ENCODE data around the gene TCN1.
A peak's percentile ranks its signal among the peaks of the same experiment; 100 is the strongest.
"Not testable (repeated sequence)": the region's sequence is repeated elsewhere in the genome, so short reads cannot be mapped to it uniquely, and the experiment has no call there.

TCN1 gene

GRCh38 chr11:59857439-59858434 is 8.6 kb downstream of the TCN1 start:
- peak; percentile 65 for DNase-seq (ENCODE audit: low spot score)

DNA sequence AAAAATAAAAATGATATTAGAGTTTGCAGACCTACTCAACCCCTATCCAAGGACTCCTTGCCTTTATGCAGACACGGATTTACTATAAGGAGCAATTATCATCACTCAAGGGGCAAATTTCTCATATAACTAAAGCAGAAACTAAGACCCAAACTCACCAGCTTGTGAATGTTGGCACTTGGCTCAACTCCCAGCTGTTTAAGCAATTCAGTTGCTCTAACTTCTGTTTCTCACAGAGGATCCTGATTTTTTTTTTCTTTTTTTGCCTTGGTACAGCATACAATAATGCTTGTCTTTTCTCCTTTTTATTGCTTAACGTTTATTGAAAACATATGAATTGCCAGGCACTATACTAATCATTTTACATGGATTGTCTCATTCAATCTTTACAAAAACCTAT is 11.4 kb downstream of the TCN1 start:
- no peak for DNase-seq (ENCODE audit: low spot score)

- DNase-seq (ENCODE audit: low spot score), result not testable (repeated sequence)
Observed at GRCh38 chr11:59851416-59851815, 14.9 kb downstream of the TCN1 start.

GRCh38 chr11:59849551-59849950 is 16.7 kb downstream of the TCN1 start:
- not testable (repeated sequence) for DNase-seq (ENCODE audit: low spot score)

GRCh38 chr11:59849129-59849528 is 17.2 kb downstream of the TCN1 start:
- peak; percentile 45 for DNase-seq (ENCODE audit: low spot score)

GRCh38 chr11:59848439-59848838 is 17.8 kb downstream of the TCN1 start:
- not testable (repeated sequence) for DNase-seq (ENCODE audit: low spot score)

DNA sequence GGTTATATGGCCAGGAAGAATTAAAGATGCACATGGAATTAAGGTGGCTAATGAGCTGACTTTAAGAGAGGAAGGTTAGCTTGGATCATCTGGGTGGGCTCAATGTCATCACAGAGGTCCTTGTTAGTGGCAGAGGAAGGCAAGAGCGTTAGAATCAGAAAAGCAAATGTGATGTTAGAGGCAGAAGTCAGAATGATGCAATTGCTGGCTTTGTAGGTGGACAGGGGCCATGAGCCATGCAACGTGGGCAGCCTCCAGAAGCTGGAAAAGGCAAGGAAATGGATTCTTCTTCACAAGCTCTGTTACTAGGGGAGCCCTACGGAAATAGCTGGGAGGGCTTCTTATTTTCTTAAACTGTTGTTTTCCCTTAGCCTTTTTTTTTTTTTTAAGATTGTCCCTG is 18.7 kb downstream of the TCN1 start:
- DNase-seq (ENCODE audit: low spot score), result no peak

GRCh38 chr11:59846556-59846955 is 19.7 kb downstream of the TCN1 start:
- no peak for DNase-seq (ENCODE audit: low spot score)

DNA sequence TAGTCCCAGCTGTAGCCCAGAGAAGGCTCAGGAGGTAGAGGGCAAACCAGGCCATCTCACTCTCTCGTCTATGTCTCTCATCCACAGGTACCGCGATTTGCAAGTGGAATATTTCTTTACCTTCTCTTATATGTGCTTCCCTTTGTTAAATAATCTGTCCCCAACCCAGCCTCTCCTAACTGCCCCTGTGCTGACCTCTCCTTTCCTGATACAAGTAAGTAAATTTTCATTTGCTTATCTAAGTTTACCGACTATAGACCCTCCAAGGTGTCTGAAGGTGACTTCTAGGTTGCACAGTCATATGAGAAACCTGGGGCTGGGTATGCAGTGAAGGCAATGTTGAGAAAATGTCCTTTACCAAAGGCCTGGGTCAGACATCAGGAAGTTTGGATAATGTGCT is 20.9 kb downstream of the TCN1 start, which contains the start of gene CBLIF:
CBLIF (minus strand) TSS at position 101 of the 400 bp plus-strand sequence; CDS start at position 55, 46 bp downstream.
- DNase-seq (ENCODE audit: low spot score), result no peak

- DNase-seq (ENCODE audit: low spot score), result no peak
Observed at GRCh38 chr11:59842316-59842715, 24.0 kb downstream of the TCN1 start.

- DNase-seq (ENCODE audit: low spot score), result no peak
Observed at GRCh38 chr11:59841514-59841913, 24.8 kb downstream of the TCN1 start.

- DNase-seq (ENCODE audit: low spot score), result no peak
Observed at GRCh38 chr11:59839615-59840014, 26.7 kb downstream of the TCN1 start.

- no peak for DNase-seq (ENCODE audit: low spot score)
Observed at GRCh38 chr11:59833602-59834001, 32.7 kb downstream of the TCN1 start.

DNA sequence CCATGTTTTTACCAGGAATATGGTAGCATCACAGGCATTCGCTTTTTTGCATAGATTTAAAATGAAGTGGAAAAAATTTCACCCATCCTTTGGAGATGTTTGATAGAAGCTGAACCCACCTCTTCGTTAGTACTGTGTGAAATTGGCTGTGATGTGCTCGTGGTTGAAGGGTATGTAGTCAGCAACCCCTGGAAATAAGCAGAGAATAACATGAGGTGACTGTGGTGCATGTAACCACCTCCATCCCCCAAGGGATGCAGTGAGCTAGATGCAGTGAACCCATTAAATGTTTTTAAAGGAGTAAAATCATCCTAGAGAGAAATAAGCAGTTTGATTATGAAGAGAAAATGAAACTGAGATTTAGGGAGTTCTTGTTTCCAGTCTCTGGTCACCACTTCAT is 36.9 kb downstream of the TCN1 start:
- DNase-seq (ENCODE audit: low spot score), result no peak

GRCh38 chr11:59822989-59823566 is 43.2 kb downstream of the TCN1 start:
- peak; percentile 61 for DNase-seq (ENCODE audit: low spot score)

- DNase-seq (ENCODE audit: low spot score), result no peak
Observed at GRCh38 chr11:59818572-59818971, 47.7 kb downstream of the TCN1 start.

DNA sequence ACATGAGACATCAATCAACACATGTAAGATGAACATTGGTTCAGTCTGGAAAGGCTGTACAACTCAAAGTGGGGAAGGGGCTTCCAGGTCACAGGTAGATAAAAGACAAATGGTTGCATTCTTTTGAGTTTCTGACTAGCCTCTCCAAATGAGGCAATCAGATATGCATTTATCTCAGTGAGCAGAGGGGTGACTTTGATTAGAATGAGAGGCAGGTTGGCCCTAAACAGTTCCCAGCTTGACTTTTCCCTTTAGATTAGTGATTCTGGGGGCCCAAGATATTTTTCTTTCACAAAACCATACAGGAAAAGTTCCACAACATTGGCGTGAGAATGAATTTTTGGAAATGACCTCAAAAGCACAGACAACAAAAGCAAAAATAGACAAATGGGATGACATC is 49.9 kb downstream of the TCN1 start:
- not testable (repeated sequence) for DNase-seq (ENCODE audit: low spot score)

- DNase-seq (ENCODE audit: low spot score), result no peak
Observed at GRCh38 chr11:59815754-59816153, 50.5 kb downstream of the TCN1 start.

- DNase-seq (ENCODE audit: low spot score), result no peak
Observed at GRCh38 chr11:59814021-59814420, 52.3 kb downstream of the TCN1 start.

- DNase-seq (ENCODE audit: low spot score), result no peak
Observed at GRCh38 chr11:59813364-59813763, 52.9 kb downstream of the TCN1 start.

DNA sequence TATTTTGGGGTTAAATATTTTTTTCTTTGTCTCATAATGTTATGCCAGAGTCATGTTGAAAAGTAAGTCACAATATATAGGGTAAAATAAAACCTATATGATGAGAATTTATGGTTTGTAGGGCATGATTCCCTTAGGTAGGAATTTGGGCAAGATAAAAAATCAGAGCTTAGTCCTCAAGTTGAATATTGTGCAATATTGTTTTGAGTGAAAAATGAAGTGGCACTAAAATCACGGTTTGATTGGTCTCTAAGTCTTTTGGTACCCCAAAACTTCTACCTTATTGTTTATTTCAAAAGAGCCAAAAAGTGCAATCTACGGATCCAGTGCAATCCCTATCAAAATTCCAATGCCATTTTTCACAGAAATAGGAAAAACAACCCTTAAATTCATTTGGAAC is 54.1 kb downstream of the TCN1 start:
- DNase-seq (ENCODE audit: low spot score), result no peak

- DNase-seq (ENCODE audit: low spot score), result no peak
Observed at GRCh38 chr11:59810911-59811259, 55.4 kb downstream of the TCN1 start.

DNA sequence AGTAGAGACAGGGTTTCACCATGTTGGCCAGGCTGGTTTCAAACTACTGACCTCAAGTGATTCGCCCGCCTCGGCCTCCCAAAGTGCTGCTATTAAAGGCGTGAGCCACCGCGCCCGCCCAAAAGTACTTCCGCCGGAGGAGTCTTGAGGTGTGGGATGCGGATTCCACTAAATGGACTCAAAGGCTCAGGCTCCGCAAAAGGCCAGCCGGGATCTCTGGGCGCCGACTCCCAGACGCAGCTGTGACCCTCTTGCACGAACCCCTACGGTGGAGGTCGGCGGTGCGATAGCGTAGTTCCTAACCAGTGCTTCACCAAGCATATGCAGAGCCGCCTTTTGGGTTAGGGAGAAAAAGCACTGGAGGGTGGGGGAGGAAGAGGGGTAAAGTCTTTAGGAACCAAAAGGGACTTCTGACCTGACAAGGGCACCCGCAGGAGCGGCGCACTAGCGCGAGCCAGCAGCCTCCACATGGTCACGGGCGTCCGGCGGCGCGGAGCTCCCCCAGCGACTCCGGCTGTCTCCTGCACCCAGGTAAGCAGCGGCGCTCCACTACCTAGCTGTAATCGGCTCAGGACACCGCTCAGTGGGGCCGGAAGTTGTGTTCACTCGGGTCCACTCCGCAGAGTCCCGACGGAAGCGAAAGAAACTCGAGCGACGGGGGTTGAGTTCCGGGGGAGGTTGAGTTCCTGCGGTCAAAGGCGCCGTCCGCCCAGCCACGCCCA is 55.9 kb downstream of the TCN1 start, which contains the start of gene MRPL16:
MRPL16 (minus strand) TSS at position 590 of the 722 bp plus-strand sequence; CDS start at position 470, 120 bp downstream.
- peak; percentile 96 for DNase-seq (ENCODE audit: low spot score)

Measured in LoVo (cell line).